ENCODE results near the gene IGIP.
A peak's percentile ranks its signal among the peaks of the same experiment; 100 is the strongest.

The IGIP gene

GRCh38 chr5:140157032-140157781 is 31.5 kb downstream of the IGIP start:
- TF ChIP-seq POLR2AphosphoS5 (IDR thresholded peaks at IDR 0.05; ENCODE audit: low read depth, low read length) (no peak), TAF1 (IDR thresholded peaks at IDR 0.05; ENCODE audit: borderline replicate concordance, low read depth, low read length) (no peak), POLR2A (IDR thresholded peaks at IDR 0.05; ENCODE audit: low read depth, low read length) (no peak)
- DNase-seq (ENCODE audit: insufficient read length) (peak; percentile 89), FAIRE-seq (peak; percentile 92)

- DNase-seq (ENCODE audit: insufficient read length) (no peak), FAIRE-seq (no peak)
- TF ChIP-seq POLR2A (IDR thresholded peaks at IDR 0.05; ENCODE audit: low read depth, low read length) (no peak), TAF1 (IDR thresholded peaks at IDR 0.05; ENCODE audit: borderline replicate concordance, low read depth, low read length) (no peak), POLR2AphosphoS5 (IDR thresholded peaks at IDR 0.05; ENCODE audit: low read depth, low read length) (no peak)
Measured at GRCh38 chr5:140159014-140159927, 33.5 kb downstream of the IGIP start.

GRCh38 chr5:140162275-140162674 is 36.5 kb downstream of the IGIP start:
- no peak for TF ChIP-seq POLR2AphosphoS5 (IDR thresholded peaks at IDR 0.05; ENCODE audit: low read depth, low read length)
- TF ChIP-seq POLR2A (IDR thresholded peaks at IDR 0.05; ENCODE audit: low read depth, low read length): no peak
- no peak for TF ChIP-seq TAF1 (IDR thresholded peaks at IDR 0.05; ENCODE audit: borderline replicate concordance, low read depth, low read length)
- FAIRE-seq (no peak), DNase-seq (ENCODE audit: insufficient read length) (no peak)

GRCh38 chr5:140162781-140163180 is 37.0 kb downstream of the IGIP start:
- TF ChIP-seq POLR2A (IDR thresholded peaks at IDR 0.05; ENCODE audit: low read depth, low read length): no peak
- no peak for TF ChIP-seq TAF1 (IDR thresholded peaks at IDR 0.05; ENCODE audit: borderline replicate concordance, low read depth, low read length)
- TF ChIP-seq POLR2AphosphoS5 (IDR thresholded peaks at IDR 0.05; ENCODE audit: low read depth, low read length): no peak
- no peak for FAIRE-seq

GRCh38 chr5:140165101-140165922 is 39.6 kb downstream of the IGIP start:
- TF ChIP-seq TAF1 (IDR thresholded peaks at IDR 0.05; ENCODE audit: borderline replicate concordance, low read depth, low read length) (no peak), POLR2A (IDR thresholded peaks at IDR 0.05; ENCODE audit: low read depth, low read length) (no peak), POLR2AphosphoS5 (IDR thresholded peaks at IDR 0.05; ENCODE audit: low read depth, low read length) (no peak)
- no peak for DNase-seq (ENCODE audit: insufficient read length)
- FAIRE-seq: no peak

More at GRCh38 chr5:140162781-140163180, 37.0 kb downstream of the IGIP start:
- no peak for DNase-seq (ENCODE audit: insufficient read length)

- FAIRE-seq: no peak
- TF ChIP-seq POLR2AphosphoS5 (IDR thresholded peaks at IDR 0.05; ENCODE audit: low read depth, low read length) (no peak), POLR2A (IDR thresholded peaks at IDR 0.05; ENCODE audit: low read depth, low read length) (no peak), TAF1 (IDR thresholded peaks at IDR 0.05; ENCODE audit: borderline replicate concordance, low read depth, low read length) (no peak)
- DNase-seq (ENCODE audit: insufficient read length): no peak
Measured at GRCh38 chr5:140165923-140166270, 40.2 kb downstream of the IGIP start.

GRCh38 chr5:140166911-140167310 is 41.2 kb downstream of the IGIP start:
- TF ChIP-seq POLR2A (IDR thresholded peaks at IDR 0.05; ENCODE audit: low read depth, low read length) (no peak), TAF1 (IDR thresholded peaks at IDR 0.05; ENCODE audit: borderline replicate concordance, low read depth, low read length) (no peak), POLR2AphosphoS5 (IDR thresholded peaks at IDR 0.05; ENCODE audit: low read depth, low read length) (no peak)
- DNase-seq (ENCODE audit: insufficient read length) (no peak), FAIRE-seq (peak; percentile 54)

GRCh38 chr5:140168371-140168770 is 42.6 kb downstream of the IGIP start:
- no peak for FAIRE-seq
- DNase-seq (ENCODE audit: insufficient read length): no peak
- TF ChIP-seq POLR2AphosphoS5 (IDR thresholded peaks at IDR 0.05; ENCODE audit: low read depth, low read length): no peak
- TF ChIP-seq TAF1 (IDR thresholded peaks at IDR 0.05; ENCODE audit: borderline replicate concordance, low read depth, low read length): no peak
- no peak for TF ChIP-seq POLR2A (IDR thresholded peaks at IDR 0.05; ENCODE audit: low read depth, low read length)

- DNase-seq (ENCODE audit: insufficient read length) (no peak), FAIRE-seq (peak; percentile 17)
- TF ChIP-seq POLR2A (IDR thresholded peaks at IDR 0.05; ENCODE audit: low read depth, low read length): no peak
- no peak for TF ChIP-seq TAF1 (IDR thresholded peaks at IDR 0.05; ENCODE audit: borderline replicate concordance, low read depth, low read length)
- no peak for TF ChIP-seq POLR2AphosphoS5 (IDR thresholded peaks at IDR 0.05; ENCODE audit: low read depth, low read length)
Measured at GRCh38 chr5:140169410-140169809, 43.7 kb downstream of the IGIP start.

GRCh38 chr5:140172483-140172882 is 46.7 kb downstream of the IGIP start:
- DNase-seq (ENCODE audit: insufficient read length) (no peak), FAIRE-seq (no peak)
- no peak for TF ChIP-seq POLR2AphosphoS5 (IDR thresholded peaks at IDR 0.05; ENCODE audit: low read depth, low read length)
- TF ChIP-seq TAF1 (IDR thresholded peaks at IDR 0.05; ENCODE audit: borderline replicate concordance, low read depth, low read length): no peak
- no peak for TF ChIP-seq POLR2A (IDR thresholded peaks at IDR 0.05; ENCODE audit: low read depth, low read length)

GRCh38 chr5:140174014-140174413 is 48.3 kb downstream of the IGIP start:
- no peak for TF ChIP-seq POLR2AphosphoS5 (IDR thresholded peaks at IDR 0.05; ENCODE audit: low read depth, low read length)
- TF ChIP-seq TAF1 (IDR thresholded peaks at IDR 0.05; ENCODE audit: borderline replicate concordance, low read depth, low read length): no peak
- TF ChIP-seq POLR2A (IDR thresholded peaks at IDR 0.05; ENCODE audit: low read depth, low read length): no peak
- FAIRE-seq: no peak
- no peak for DNase-seq (ENCODE audit: insufficient read length)

Measured in GM12892 (cell line).